ENCODE measurements around the gene TMEM63C. TPM values are rescaled to one million over a fixed set of nuclear protein-coding genes. Genes with fewer than 3 reads are reported as not detected.
"Not testable (repeated sequence)": the region's sequence is repeated elsewhere in the genome, so short reads cannot be mapped to it uniquely, and the experiment has no call there.

Gene TMEM63C
- total RNA-seq, 2 experiments from 2014 or later = 0.79 to 6.6 TPM

DNA sequence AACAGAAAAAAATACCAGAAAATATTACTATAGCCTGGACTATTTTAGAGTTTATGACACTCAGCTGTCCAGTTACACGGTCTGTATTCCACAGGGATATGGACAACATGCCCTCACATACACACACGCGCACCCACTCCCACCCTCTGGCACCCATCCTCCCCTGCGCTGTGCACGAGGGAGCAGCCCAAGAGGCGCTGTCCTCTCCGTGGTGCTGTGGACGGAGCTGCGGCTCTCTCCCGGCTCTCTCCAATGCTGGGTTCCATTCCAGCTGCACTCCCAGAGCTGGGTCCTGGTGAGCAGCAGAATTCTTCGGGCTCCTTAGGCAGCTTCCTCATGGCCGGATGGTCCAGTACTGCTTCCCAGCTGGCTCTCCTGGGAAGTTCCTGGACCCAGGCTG is 95.4 kb downstream of the TMEM63C start:
- Histone ChIP-seq H2AFZ (ENCODE audit: low read length) (no peak overlapping the region), H3K9me3 (ENCODE audit: low read length) (no peaks in the 10 kb centered on the region), H3K36me3 (ENCODE audit: insufficient read depth, low read length) (no peaks in the 10 kb centered on the region), H3K79me2 (ENCODE audit: insufficient read depth, low read depth, low read length) (no peaks in the 10 kb centered on the region), H3K4me3 (ENCODE audit: low read depth, low read length, poor library complexity, severe bottlenecking) (no peak overlapping the region), H3K4me2 (ENCODE audit: low read length) (no peak overlapping the region), H3K9me2 (ENCODE audit: insufficient read depth, low read length) (no peaks in the 10 kb centered on the region), H3K4me1 (ENCODE audit: insufficient read depth, low read length, poor library complexity, severe bottlenecking) (peaks cover 7% of the 10 kb centered on the region), H3K27ac (ENCODE audit: low read depth, low read length, poor library complexity, severe bottlenecking) (no peak overlapping the region), H4K20me1 (ENCODE audit: insufficient read depth, low read length) (no peaks in the 10 kb centered on the region)
- DNase-seq (ENCODE audit: low spot score) = no peak
- CTCF ChIA-PET (ENCODE audit: unreplicated experiment) = interaction anchor here (1.2 kb wide), 1 partner anchor 96 kb away, joined by 3 read pairs; no protein-coding TSS in a partner anchor
- intact Hi-C loops (cut with micrococcal nuclease; ENCODE audit: unreplicated experiment) = no loop called here
- BruUV-seq (replicated peaks) = no TSS peak
- POLR2A ChIA-PET = interaction anchor here (1.5 kb wide), 1 partner anchor 11 kb away, joined by 9 read pairs; no protein-coding TSS in a partner anchor
- TF ChIP-seq, protein P1, sequence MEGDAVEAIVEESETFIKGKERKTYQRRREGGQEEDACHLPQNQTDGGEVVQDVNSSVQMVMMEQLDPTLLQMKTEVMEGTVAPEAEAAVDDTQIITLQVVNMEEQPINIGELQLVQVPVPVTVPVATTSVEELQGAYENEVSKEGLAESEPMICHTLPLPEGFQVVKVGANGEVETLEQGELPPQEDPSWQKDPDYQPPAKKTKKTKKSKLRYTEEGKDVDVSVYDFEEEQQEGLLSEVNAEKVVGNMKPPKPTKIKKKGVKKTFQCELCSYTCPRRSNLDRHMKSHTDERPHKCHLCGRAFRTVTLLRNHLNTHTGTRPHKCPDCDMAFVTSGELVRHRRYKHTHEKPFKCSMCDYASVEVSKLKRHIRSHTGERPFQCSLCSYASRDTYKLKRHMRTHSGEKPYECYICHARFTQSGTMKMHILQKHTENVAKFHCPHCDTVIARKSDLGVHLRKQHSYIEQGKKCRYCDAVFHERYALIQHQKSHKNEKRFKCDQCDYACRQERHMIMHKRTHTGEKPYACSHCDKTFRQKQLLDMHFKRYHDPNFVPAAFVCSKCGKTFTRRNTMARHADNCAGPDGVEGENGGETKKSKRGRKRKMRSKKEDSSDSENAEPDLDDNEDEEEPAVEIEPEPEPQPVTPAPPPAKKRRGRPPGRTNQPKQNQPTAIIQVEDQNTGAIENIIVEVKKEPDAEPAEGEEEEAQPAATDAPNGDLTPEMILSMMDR (conservative IDR thresholded peaks at IDR 0.05; ENCODE audit: low read length) = no peak
- no peak for TF ChIP-seq EZH2phosphoT487 (IDR thresholded peaks at IDR 0.05; ENCODE audit: borderline replicate concordance, low read depth, low read length)

DNA sequence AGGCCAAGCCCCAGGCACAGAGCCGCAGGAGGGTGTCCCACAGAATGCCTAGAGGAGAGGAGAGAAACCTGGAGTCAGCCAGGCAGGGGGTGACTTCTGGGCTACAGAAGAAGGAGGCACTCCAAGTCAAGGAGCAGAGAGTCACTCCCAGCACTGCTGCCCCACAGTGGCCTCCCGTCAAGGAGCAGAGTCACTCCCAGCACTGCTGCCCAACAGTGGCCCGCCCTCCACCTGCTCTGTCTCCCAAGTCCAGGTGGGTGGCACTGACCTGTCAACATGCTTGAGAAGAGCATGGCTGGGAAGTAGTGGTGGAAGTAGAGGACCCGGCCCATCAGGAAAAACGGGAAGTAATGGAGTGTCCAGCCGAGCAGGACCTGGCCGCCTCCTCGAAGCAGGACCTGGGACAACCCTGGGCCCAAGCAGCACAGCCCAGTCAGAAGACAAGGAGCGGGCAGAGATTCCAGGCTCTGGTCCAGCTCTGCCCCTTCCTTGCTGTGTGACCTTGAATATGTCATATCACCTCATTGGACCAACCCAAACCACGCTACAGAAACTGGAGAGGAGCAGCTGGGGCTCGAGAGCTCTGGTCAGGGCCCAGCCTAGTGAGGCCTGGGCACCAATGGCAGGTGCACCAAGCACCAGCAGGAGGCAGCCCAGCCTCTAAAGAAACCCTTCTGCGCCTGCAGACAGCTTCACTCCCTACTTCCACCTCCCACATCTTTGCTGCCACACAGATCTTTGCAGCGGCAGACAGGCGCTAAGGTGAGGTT is 97.0 kb downstream of the TMEM63C start:
- intact Hi-C loops (cut with micrococcal nuclease; ENCODE audit: unreplicated experiment) = no loop called here
- TF ChIP-seq EZH2phosphoT487 (IDR thresholded peaks at IDR 0.05; ENCODE audit: borderline replicate concordance, low read depth, low read length) = no peak
- TF ChIP-seq, protein P1 (conservative IDR thresholded peaks at IDR 0.05; ENCODE audit: low read length) = peak; percentile 25; the same call in 1 of the 2 replicates
- Histone ChIP-seq H3K4me1 (ENCODE audit: insufficient read depth, low read length, poor library complexity, severe bottlenecking) (peaks cover 3% of the 10 kb centered on the region), H3K9me3 (ENCODE audit: low read length) (no peaks in the 10 kb centered on the region), H3K36me3 (ENCODE audit: insufficient read depth, low read length) (peaks cover 7% of the 10 kb centered on the region), H2AFZ (ENCODE audit: low read length) (no peak overlapping the region), H3K4me3 (ENCODE audit: low read depth, low read length, poor library complexity, severe bottlenecking) (no peak overlapping the region), H3K27ac (ENCODE audit: low read depth, low read length, poor library complexity, severe bottlenecking) (no peak overlapping the region), H3K4me2 (ENCODE audit: low read length) (no peak overlapping the region), H3K9me2 (ENCODE audit: insufficient read depth, low read length) (no peaks in the 10 kb centered on the region), H4K20me1 (ENCODE audit: insufficient read depth, low read length) (no peaks in the 10 kb centered on the region), H3K79me2 (ENCODE audit: insufficient read depth, low read depth, low read length) (no peaks in the 10 kb centered on the region)
- CTCF ChIA-PET (ENCODE audit: unreplicated experiment) = interaction anchor here (0.6 to 1.2 kb wide), 3 partner anchors 15 to 555 kb away, joined by 3 to 7 read pairs (median 5); no protein-coding TSS in a partner anchor
- no TSS peak for BruUV-seq (replicated peaks)
- POLR2A ChIA-PET = interaction anchor here (0.7 to 1.5 kb wide), 2 partner anchors 9 to 14 kb away, joined by 3 to 9 read pairs; no protein-coding TSS in a partner anchor
- no peak for DNase-seq (ENCODE audit: low spot score)

DNA sequence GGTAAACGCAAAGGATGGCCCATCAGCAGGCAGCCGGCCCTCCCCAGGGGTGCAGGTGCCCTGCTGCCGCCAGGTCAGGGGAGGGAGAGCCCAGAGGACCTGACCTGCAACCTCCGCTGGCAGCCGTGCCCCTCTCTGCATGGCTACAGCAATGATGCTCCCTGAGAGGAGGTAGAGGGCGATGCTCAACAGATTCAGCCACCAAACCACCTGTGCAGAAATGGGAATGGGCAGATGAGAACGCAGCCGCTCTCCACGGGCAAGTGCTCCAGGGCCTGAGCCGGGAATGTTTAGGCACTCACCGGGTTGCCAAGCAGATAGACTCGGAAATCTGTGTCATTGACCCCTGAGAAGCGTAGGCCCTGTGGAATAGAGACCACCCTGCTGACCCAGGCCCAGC is 98.1 kb downstream of the TMEM63C start:
- CTCF ChIA-PET (ENCODE audit: unreplicated experiment) = no interaction called here

DNA sequence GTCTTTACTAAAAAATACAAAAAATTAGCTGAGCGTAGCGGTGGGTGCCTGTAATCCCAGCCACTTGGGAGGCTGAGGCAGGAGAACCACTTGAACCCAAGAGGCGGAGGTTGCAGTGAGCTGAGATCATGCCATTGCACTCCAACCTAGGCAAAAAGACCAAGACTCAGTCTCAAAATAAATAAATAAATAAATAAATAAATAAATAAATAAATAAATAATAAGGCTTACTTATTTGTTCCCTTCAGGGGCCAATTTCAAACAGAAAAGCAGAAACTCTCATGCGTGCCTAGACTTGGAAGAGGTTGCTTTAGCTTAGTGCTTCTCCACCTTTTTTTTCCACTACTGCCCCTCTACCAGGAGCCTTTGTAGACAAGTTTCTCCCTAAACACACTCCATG is 99.3 kb downstream of the TMEM63C start:
- CTCF ChIA-PET (ENCODE audit: unreplicated experiment) = interaction anchor here (0.7 kb wide), 1 partner anchor 97 kb away, joined by 5 read pairs; no protein-coding TSS in a partner anchor
- DNase-seq (ENCODE audit: low spot score); POLR2A ChIA-PET; H4K20me1 ChIP-seq (ENCODE audit: insufficient read depth, low read length); H3K4me1 ChIP-seq (ENCODE audit: insufficient read depth, low read length, poor library complexity, severe bottlenecking); H3K9me3 ChIP-seq (ENCODE audit: low read length); H3K9me2 ChIP-seq (ENCODE audit: insufficient read depth, low read length); H3K4me3 ChIP-seq (ENCODE audit: low read depth, low read length, poor library complexity, severe bottlenecking); H3K4me2 ChIP-seq (ENCODE audit: low read length); BruUV-seq (replicated peaks); H3K27ac ChIP-seq (ENCODE audit: low read depth, low read length, poor library complexity, severe bottlenecking); H2AFZ ChIP-seq (ENCODE audit: low read length); intact Hi-C loops (cut with micrococcal nuclease; ENCODE audit: unreplicated experiment); H3K79me2 ChIP-seq (ENCODE audit: insufficient read depth, low read depth, low read length): not testable (repeated sequence)
- H3K36me3 ChIP-seq (ENCODE audit: insufficient read depth, low read length) = peaks cover 17% of the 10 kb centered on the region

More for the DNA sequence above, 98.1 kb downstream of the TMEM63C start:
- intact Hi-C loops (cut with micrococcal nuclease; ENCODE audit: unreplicated experiment) = no loop called here
- Histone ChIP-seq H3K4me2 (ENCODE audit: low read length) (no peak overlapping the region), H3K4me1 (ENCODE audit: insufficient read depth, low read length, poor library complexity, severe bottlenecking) (no peaks in the 10 kb centered on the region), H3K9me2 (ENCODE audit: insufficient read depth, low read length) (no peaks in the 10 kb centered on the region), H3K36me3 (ENCODE audit: insufficient read depth, low read length) (peaks cover 15% of the 10 kb centered on the region), H3K27ac (ENCODE audit: low read depth, low read length, poor library complexity, severe bottlenecking) (no peak overlapping the region), H3K4me3 (ENCODE audit: low read depth, low read length, poor library complexity, severe bottlenecking) (no peak overlapping the region), H4K20me1 (ENCODE audit: insufficient read depth, low read length) (no peaks in the 10 kb centered on the region), H3K9me3 (ENCODE audit: low read length) (no peaks in the 10 kb centered on the region), H2AFZ (ENCODE audit: low read length) (no peak overlapping the region), H3K79me2 (ENCODE audit: insufficient read depth, low read depth, low read length) (no peaks in the 10 kb centered on the region)
- BruUV-seq (replicated peaks) = no TSS peak
- no peak for DNase-seq (ENCODE audit: low spot score)
- TF ChIP-seq, protein P1 (conservative IDR thresholded peaks at IDR 0.05; ENCODE audit: low read length) = no peak
- TF ChIP-seq EZH2phosphoT487 (IDR thresholded peaks at IDR 0.05; ENCODE audit: borderline replicate concordance, low read depth, low read length) = no peak
- POLR2A ChIA-PET = no interaction called here

All from OCI-LY7 (cell line).